Caco-2 (cell line): Measurements from ENCODE around the gene JMJD8. TPM values are rescaled to one million over a fixed set of nuclear protein-coding genes. Genes with fewer than 3 reads are reported as not detected.

Experiments used
- BruUV-seq: library from RNA; stranded (reverse); fragments of 400-500 nt; replicated peaks from 2 replicates; lab custom pipeline; 2021; lab: Mats Ljungman, UMichigan
- CTCF ChIA-PET: fragments of 300-600 bp; sonication (Branson Sonifier 250); formaldehyde crosslinking; loops from one replicate; lab custom pipeline; 2022; ENCODE audit warnings: antibody characterized with exemption; lab: Charles Lee
- POLR2A ChIA-PET: fragments of 300-600 bp; sonication (Branson Sonifier 250); formaldehyde crosslinking; loops from one replicate; lab custom pipeline; 2022; ENCODE audit warnings: antibody characterized with exemption; lab: Charles Lee
- DNase-seq, 2 experiments: peaks; one replicate each; pipeline versions ENCODE4 v3.0.0 to v3.0.0-alpha.2; 2020 to 2022
- H3K27me3 ChIP-seq: replicated peaks from 2 replicates; pipeline ENCODE4 v1.6.0; 2011; ENCODE audit warnings: low read length; ENCODE audit not compliant: control insufficient read depth, insufficient read depth
- H3K36me3 ChIP-seq: 2 replicates; pipeline ENCODE4 v1.5.1; 2011; ENCODE audit warnings: low read length; ENCODE audit not compliant: control insufficient read depth, insufficient read depth
- H3K4me1 ChIP-seq: fragments of 250-450 bp; sonication (Bioruptor Pico); 2 replicates; pipeline ENCODE4 v1.5.1; 2020; ENCODE audit warnings: mild to moderate bottlenecking
- H3K4me3 ChIP-seq: 2 replicates; pipeline ENCODE4 v1.5.1; 2011; ENCODE audit warnings: low read depth, mild to moderate bottlenecking, control low read depth, low read length
- H3K9me3 ChIP-seq: fragments of 250-450 bp; sonication (Bioruptor Pico); 2 replicates; pipeline ENCODE4 v1.5.1; 2020; ENCODE audit warnings: mild to moderate bottlenecking, moderate library complexity
- H3K27ac Mint-ChIP-seq: one replicate; pipeline ENCODE4 v1.8.0; 2022; ENCODE audit warnings: mixed read lengths; ENCODE audit not compliant: unreplicated experiment
- H3K27me3 Mint-ChIP-seq: one replicate; pipeline ENCODE4 v1.8.0; 2022; ENCODE audit warnings: mixed read lengths; ENCODE audit not compliant: insufficient read depth, unreplicated experiment
- H3K36me3 Mint-ChIP-seq: one replicate; pipeline ENCODE4 v1.8.0; 2022; ENCODE audit warnings: mild to moderate bottlenecking, mixed read lengths; ENCODE audit not compliant: insufficient read depth, unreplicated experiment
- H3K4me1 Mint-ChIP-seq: one replicate; pipeline ENCODE4 v1.8.0; 2022; ENCODE audit warnings: low read depth, mixed read lengths; ENCODE audit not compliant: unreplicated experiment
- H3K4me3 Mint-ChIP-seq: one replicate; pipeline ENCODE4 v1.8.0; 2022; ENCODE audit warnings: mild to moderate bottlenecking, moderate library complexity, mixed read lengths; ENCODE audit not compliant: unreplicated experiment
- H3K9me3 Mint-ChIP-seq: one replicate; pipeline ENCODE4 v1.8.0; 2022; ENCODE audit warnings: mixed read lengths; ENCODE audit not compliant: unreplicated experiment
- CTCF ChIP-seq, 2 experiments: fragments of 200-600 bp in 1 of 2; IDR thresholded peaks; 1 replicate in 1 of 2; 2 replicates in 1 of 2; pipeline versions ENCODE4 v1.5.1 to v1.8.0; 2011 to 2022; ENCODE audit warnings: antibody characterized with exemption in 1 of 2, control low read depth in 1 of 2, inconsistent platforms in 1 of 2, low read depth in 1 of 2, low read length in 1 of 2, mild to moderate bottlenecking in 1 of 2, moderate library complexity in 1 of 2; ENCODE audit not compliant: insufficient read depth in 1 of 2, severe bottlenecking in 1 of 2, unreplicated experiment in 1 of 2
- intact Hi-C: fragments of 100-400 bp; cut with micrococcal nuclease; formaldehyde crosslinking; loops from one replicate; pipeline ENCODE4 v1.10.0; 2022; ENCODE audit not compliant: unreplicated experiment
- total RNA-seq: library from RNA; stranded (reverse); gene quantifications from 2 replicates; pipeline ENCODE4 v1.2.3, GENCODE V29; 2022

The JMJD8 gene
- total RNA-seq, 1 experiment from 2014 or later: 52.4 TPM

GRCh38 chr16:689175-689897, 5.2 kb upstream of the JMJD8 start:
- Mint-ChIP-seq H3K27me3 (no peaks in the 10 kb centered on the region), H3K36me3 (peaks cover 26% of the 10 kb centered on the region), H3K4me1 (peaks cover 7% of the 10 kb centered on the region), H3K9me3 (no peaks in the 10 kb centered on the region), H3K27ac (peak overlapping the region; percentile 95), H3K4me3 (peak overlapping the region; percentile 87)
- no peak for TF ChIP-seq CTCF (IDR thresholded peaks at IDR 0.05; ENCODE audit: insufficient read depth in 1 of 2, low read depth in 1 of 2, low read length in 1 of 2, severe bottlenecking in 1 of 2, unreplicated experiment in 1 of 2)
- H3K27me3 ChIP-seq: no peaks in the 10 kb centered on the region
- ChIA-PET POLR2A (interaction anchor here (0.6 to 1.4 kb wide), 2 partner anchors 9 to 573 kb away, joined by 3 to 6 read pairs; partner anchors contain the start of gene STUB1), CTCF (interaction anchor here (0.6 kb wide), 1 partner anchor 22 kb away, joined by 3 read pairs; the partner anchor contains the start of gene RHOT2)
- no peak for DNase-seq
- peaks cover 22% of the 10 kb centered on the region; the same call in 1 of the 2 replicates for H3K4me1 ChIP-seq
- H3K9me3 ChIP-seq: no peaks in the 10 kb centered on the region
- no TSS peak for BruUV-seq
- no peaks in the 10 kb centered on the region for H3K36me3 ChIP-seq
- H3K4me3 ChIP-seq: peak overlapping the region; percentile 65
- intact Hi-C loops: no loop called here

- TF ChIP-seq CTCF (IDR thresholded peaks at IDR 0.05; ENCODE audit: insufficient read depth in 1 of 2, low read depth in 1 of 2, low read length in 1 of 2, severe bottlenecking in 1 of 2, unreplicated experiment in 1 of 2): no peak
- CTCF ChIA-PET: no interaction called here
- no peak for DNase-seq
- Histone ChIP-seq H3K4me3 (no peak overlapping the region), H3K4me1 (peaks cover 23% of the 10 kb centered on the region), H3K36me3 (0 out of 2 replicates have a peak, but pooled peaks cover 1% of the 10 kb centered on the region), H3K27me3 (no peaks in the 10 kb centered on the region), H3K9me3 (no peaks in the 10 kb centered on the region)
- H3K27ac Mint-ChIP-seq: no peak overlapping the region
- no peaks in the 10 kb centered on the region for H3K27me3 Mint-ChIP-seq
- no TSS peak for BruUV-seq
- POLR2A ChIA-PET: interaction anchor here (1.3 kb wide), 1 partner anchor 34 kb away, joined by 6 read pairs; the partner anchor contains the start of gene ANTKMT
- intact Hi-C loops: no loop called here
- H3K9me3 Mint-ChIP-seq: no peaks in the 10 kb centered on the region
- no peak overlapping the region for H3K4me3 Mint-ChIP-seq
- peaks cover 7% of the 10 kb centered on the region for H3K4me1 Mint-ChIP-seq
- peaks cover 44% of the 10 kb centered on the region for H3K36me3 Mint-ChIP-seq
Observed at GRCh38 chr16:687499-687898, 3.4 kb upstream of the JMJD8 start.

GRCh38 chr16:686459-687260, 2.5 kb upstream of the JMJD8 start:
- no peak for DNase-seq
- H3K4me3 ChIP-seq: no peak overlapping the region
- H3K4me1 ChIP-seq: peaks cover 27% of the 10 kb centered on the region
- H3K27ac Mint-ChIP-seq: peak overlapping the region; percentile 84
- no peaks in the 10 kb centered on the region for H3K9me3 ChIP-seq
- 0 out of 2 replicates have a peak, but pooled peaks cover 4% of the 10 kb centered on the region for H3K36me3 ChIP-seq
- no peaks in the 10 kb centered on the region for H3K27me3 Mint-ChIP-seq
- no peaks in the 10 kb centered on the region for H3K9me3 Mint-ChIP-seq
- H3K4me1 Mint-ChIP-seq: peaks cover 7% of the 10 kb centered on the region
- intact Hi-C loops: no loop called here
- TF ChIP-seq CTCF (IDR thresholded peaks at IDR 0.05; ENCODE audit: insufficient read depth in 1 of 2, low read depth in 1 of 2, low read length in 1 of 2, severe bottlenecking in 1 of 2, unreplicated experiment in 1 of 2): no peak
- no TSS peak for BruUV-seq
- H3K27me3 ChIP-seq: no peaks in the 10 kb centered on the region
- CTCF ChIA-PET: interaction anchor here (0.7 kb wide), 1 partner anchor 12 kb away, joined by 3 read pairs; no protein-coding TSS in a partner anchor
- POLR2A ChIA-PET: interaction anchor here (1.3 kb wide), 1 partner anchor 35 kb away, joined by 6 read pairs; the partner anchor contains the start of gene ANTKMT
- no peak overlapping the region for H3K4me3 Mint-ChIP-seq
- H3K36me3 Mint-ChIP-seq: peaks cover 53% of the 10 kb centered on the region
